ENCODE results near the gene TADA1. TPM values are rescaled to one million over a fixed set of nuclear protein-coding genes. Genes with fewer than 3 reads are reported as not detected.

Gene TADA1
- total RNA-seq, 3 donors from 2014 or later (not counting 1 experiment from before 2014, with no cell fraction given) = 11.7 to 13.7 (median 12.5) TPM

- Mint-ChIP-seq H3K27ac (peak overlapping the region in 1 of 2 donors; percentile 61), H3K4me3 (no peak overlapping the region), H3K36me3 (no peaks in the 10 kb centered on the region), H3K27me3 (ENCODE audit: low read depth in 2 of 2) (peaks cover 0 to 8% of the 10 kb centered on the region in 2 donors), H3K9me3 (no peaks in the 10 kb centered on the region), H3K4me1 (peaks cover 18 to 20% of the 10 kb centered on the region in 2 donors)
- DNase-seq = peak; percentile 55 to 93
- no peak overlapping the region for H3K4me3 ChIP-seq (ENCODE audit: low read length)
- H3K4me1 ChIP-seq (ENCODE audit: control insufficient read depth, insufficient read depth, low read length) = no peaks in the 10 kb centered on the region
- no peaks in the 10 kb centered on the region for H3K9me3 ChIP-seq (ENCODE audit: control insufficient read depth, insufficient read depth, low read length)
- ATAC-seq = peak; percentile 95 to 99 (median 99)
- WGBS (ENCODE audit: insufficient coverage) = 0% methylated on average over 1 of the region's 1 CpG
- no peaks in the 10 kb centered on the region for H3K27me3 ChIP-seq (ENCODE audit: control insufficient read depth, insufficient read depth, low read length)
- TF ChIP-seq, protein P1, sequence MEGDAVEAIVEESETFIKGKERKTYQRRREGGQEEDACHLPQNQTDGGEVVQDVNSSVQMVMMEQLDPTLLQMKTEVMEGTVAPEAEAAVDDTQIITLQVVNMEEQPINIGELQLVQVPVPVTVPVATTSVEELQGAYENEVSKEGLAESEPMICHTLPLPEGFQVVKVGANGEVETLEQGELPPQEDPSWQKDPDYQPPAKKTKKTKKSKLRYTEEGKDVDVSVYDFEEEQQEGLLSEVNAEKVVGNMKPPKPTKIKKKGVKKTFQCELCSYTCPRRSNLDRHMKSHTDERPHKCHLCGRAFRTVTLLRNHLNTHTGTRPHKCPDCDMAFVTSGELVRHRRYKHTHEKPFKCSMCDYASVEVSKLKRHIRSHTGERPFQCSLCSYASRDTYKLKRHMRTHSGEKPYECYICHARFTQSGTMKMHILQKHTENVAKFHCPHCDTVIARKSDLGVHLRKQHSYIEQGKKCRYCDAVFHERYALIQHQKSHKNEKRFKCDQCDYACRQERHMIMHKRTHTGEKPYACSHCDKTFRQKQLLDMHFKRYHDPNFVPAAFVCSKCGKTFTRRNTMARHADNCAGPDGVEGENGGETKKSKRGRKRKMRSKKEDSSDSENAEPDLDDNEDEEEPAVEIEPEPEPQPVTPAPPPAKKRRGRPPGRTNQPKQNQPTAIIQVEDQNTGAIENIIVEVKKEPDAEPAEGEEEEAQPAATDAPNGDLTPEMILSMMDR (IDR thresholded peaks at IDR 0.05) = peak; percentile 91
- no peak overlapping the region for H3K27ac ChIP-seq (ENCODE audit: low read length)
- H3K36me3 ChIP-seq (ENCODE audit: control insufficient read depth, insufficient read depth, low read length) = no peaks in the 10 kb centered on the region
- intact Hi-C loops (cut with micrococcal nuclease) = loop anchor here (1.0 to 5.0 kb wide), 2 partner anchors 149 to 217 kb away; no protein-coding TSS in a partner anchor
Observed at GRCh38 chr1:166910396-166910994, 34.4 kb upstream of the TADA1 start.

DNA sequence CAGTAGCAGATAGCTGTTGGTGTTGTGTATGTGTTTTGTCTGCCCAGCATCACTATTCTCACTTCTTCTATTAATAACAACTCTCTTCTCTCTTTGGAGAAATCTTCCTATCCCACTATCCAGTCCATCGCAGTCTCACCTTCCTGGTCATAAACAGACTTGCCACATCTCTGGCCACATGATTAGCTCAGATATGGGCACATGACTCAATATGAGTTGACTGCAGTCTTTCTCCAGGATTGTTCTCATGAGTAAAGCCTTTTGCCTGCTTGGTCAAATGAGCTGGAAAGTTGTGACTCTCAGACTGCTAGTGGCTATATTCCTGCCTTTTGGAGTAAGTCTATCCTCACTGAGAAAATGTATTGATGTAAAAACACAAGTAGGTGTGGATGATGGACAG is 32.9 kb upstream of the TADA1 start:
- Mint-ChIP-seq H3K4me3 (no peak overlapping the region), H3K27ac (no peak overlapping the region), H3K27me3 (ENCODE audit: low read depth in 2 of 2) (peaks cover 0 to 13% of the 10 kb centered on the region in 2 donors), H3K9me3 (no peaks in the 10 kb centered on the region), H3K4me1 (peaks cover 18 to 20% of the 10 kb centered on the region in 2 donors), H3K36me3 (no peaks in the 10 kb centered on the region)
- no peak overlapping the region for H3K4me3 ChIP-seq (ENCODE audit: low read length)
- no peak overlapping the region for H3K27ac ChIP-seq (ENCODE audit: low read length)
- no peak for DNase-seq
- 88% methylated on average over 1 of the region's 1 CpG for WGBS (ENCODE audit: insufficient coverage)
- H3K27me3 ChIP-seq (ENCODE audit: control insufficient read depth, insufficient read depth, low read length) = no peaks in the 10 kb centered on the region
- TF ChIP-seq, protein P1 (IDR thresholded peaks at IDR 0.05) = no peak
- ATAC-seq = no peak
- no peaks in the 10 kb centered on the region for H3K36me3 ChIP-seq (ENCODE audit: control insufficient read depth, insufficient read depth, low read length)
- H3K9me3 ChIP-seq (ENCODE audit: control insufficient read depth, insufficient read depth, low read length) = no peaks in the 10 kb centered on the region
- intact Hi-C loops (cut with micrococcal nuclease) = loop anchor here (10.0 kb wide), 1 partner anchor 646 kb away; the partner anchor contains the start of gene CREG1
- H3K4me1 ChIP-seq (ENCODE audit: control insufficient read depth, insufficient read depth, low read length) = no peaks in the 10 kb centered on the region

DNA sequence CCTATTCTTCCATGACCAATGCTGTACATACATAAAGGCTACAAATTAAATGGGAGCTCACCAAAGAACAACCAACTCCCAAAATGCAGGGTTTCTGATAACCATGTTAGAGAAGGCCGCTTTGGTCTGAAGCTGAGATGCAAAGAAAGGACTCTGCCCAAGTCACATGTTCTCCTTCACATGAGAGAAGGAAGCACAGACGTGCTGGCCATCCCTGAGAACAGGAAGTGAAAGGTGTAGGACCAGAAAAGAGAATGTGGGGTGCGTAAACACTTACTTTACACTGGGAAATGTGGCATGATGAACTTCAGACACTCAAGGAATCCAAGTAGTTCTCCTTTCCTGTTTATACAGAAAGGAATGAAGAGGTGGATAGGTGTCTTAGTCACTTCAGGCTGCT is 31.7 kb upstream of the TADA1 start:
- DNase-seq (no peak), ATAC-seq (no peak)
- peaks cover 0 to 13% of the 10 kb centered on the region in 2 donors for H3K27me3 Mint-ChIP-seq (ENCODE audit: low read depth in 2 of 2)
- Histone ChIP-seq H3K9me3 (ENCODE audit: control insufficient read depth, insufficient read depth, low read length) (no peaks in the 10 kb centered on the region), H3K4me3 (ENCODE audit: low read length) (no peak overlapping the region), H3K4me1 (ENCODE audit: control insufficient read depth, insufficient read depth, low read length) (no peaks in the 10 kb centered on the region), H3K27ac (ENCODE audit: low read length) (no peak overlapping the region), H3K27me3 (ENCODE audit: control insufficient read depth, insufficient read depth, low read length) (no peaks in the 10 kb centered on the region), H3K36me3 (ENCODE audit: control insufficient read depth, insufficient read depth, low read length) (no peaks in the 10 kb centered on the region)
- H3K36me3 Mint-ChIP-seq = no peaks in the 10 kb centered on the region
- 58% methylated on average over 3 of the region's 3 CpGs for WGBS (ENCODE audit: insufficient coverage)
- TF ChIP-seq, protein P1 (IDR thresholded peaks at IDR 0.05) = no peak
- H3K4me1 Mint-ChIP-seq = peaks cover 18 to 20% of the 10 kb centered on the region in 2 donors
- intact Hi-C loops (cut with micrococcal nuclease) = loop anchor here (10.0 kb wide), 1 partner anchor 647 kb away; the partner anchor contains the start of gene CREG1
- H3K9me3 Mint-ChIP-seq = no peaks in the 10 kb centered on the region
- H3K4me3 Mint-ChIP-seq = no peak overlapping the region
- no peak overlapping the region for H3K27ac Mint-ChIP-seq

Measured in natural killer cell (primary cell).